Right atrium auricular region (tissue), 2 donors: ENCODE data around the gene NTRK3. TPM values are rescaled to one million over a fixed set of nuclear protein-coding genes. Genes with fewer than 3 reads are reported as not detected.

Experiments
- DNase-seq: peaks from one replicate; pipeline ENCODE4 v3.0.0-alpha.2; 2019; ENCODE audit warnings: low spot score
- H3K27ac ChIP-seq, 2 donors: fragments of 200-600 bp; sonication (generic); 1 replicate in 1 of 2; 2 replicates in 1 of 2; pipeline ENCODE4 v1.5.1; 2016 to 2019
- H3K27me3 ChIP-seq, 2 donors: fragments of 200-600 bp; sonication (generic); one replicate each; pipeline versions ENCODE4 v1.5.1 to v1.6.0; 2017 to 2019
- H3K36me3 ChIP-seq: fragments of 200-600 bp; sonication (generic); one replicate; pipeline ENCODE4 v1.5.1; 2016
- H3K4me1 ChIP-seq, 2 donors: fragments of 200-600 bp; sonication (generic); one replicate each; pipeline versions ENCODE4 v1.5.1 to v1.6.0; 2017 to 2019
- H3K4me3 ChIP-seq, 2 donors: fragments of 200-600 bp; sonication (generic); 1 replicate in 1 of 2; 2 replicates in 1 of 2; pipeline ENCODE4 v1.5.1; 2017 to 2019; ENCODE audit warnings: mild to moderate bottlenecking in 1 of 2, moderate library complexity in 1 of 2
- H3K9me3 ChIP-seq, 2 donors: fragments of 200-600 bp; sonication (generic); one replicate each; pipeline ENCODE4 v1.5.1; 2019
- total RNA-seq, 2 donors: library from RNA; depleted of rRNA; stranded (reverse); fragments of >200 nt; gene quantifications; one replicate each; pipeline ENCODE4 v1.1.0, GENCODE V29; 2016
- TF ChIP-seq, protein P1 (sequence below), 2 donors: fragments of 200-600 bp; sonication (generic); IDR thresholded peaks; one replicate each; pipeline ENCODE4 v1.5.1; 2019; ENCODE audit warnings: antibody characterized with exemption in 2 of 2

The NTRK3 gene
- total RNA-seq, 2 donors from 2014 or later, result 1.5 to 4.5 TPM

- no peaks in the 10 kb centered on the region for H3K9me3 ChIP-seq
- H3K36me3 ChIP-seq, result no peaks in the 10 kb centered on the region
- TF ChIP-seq, protein P1, sequence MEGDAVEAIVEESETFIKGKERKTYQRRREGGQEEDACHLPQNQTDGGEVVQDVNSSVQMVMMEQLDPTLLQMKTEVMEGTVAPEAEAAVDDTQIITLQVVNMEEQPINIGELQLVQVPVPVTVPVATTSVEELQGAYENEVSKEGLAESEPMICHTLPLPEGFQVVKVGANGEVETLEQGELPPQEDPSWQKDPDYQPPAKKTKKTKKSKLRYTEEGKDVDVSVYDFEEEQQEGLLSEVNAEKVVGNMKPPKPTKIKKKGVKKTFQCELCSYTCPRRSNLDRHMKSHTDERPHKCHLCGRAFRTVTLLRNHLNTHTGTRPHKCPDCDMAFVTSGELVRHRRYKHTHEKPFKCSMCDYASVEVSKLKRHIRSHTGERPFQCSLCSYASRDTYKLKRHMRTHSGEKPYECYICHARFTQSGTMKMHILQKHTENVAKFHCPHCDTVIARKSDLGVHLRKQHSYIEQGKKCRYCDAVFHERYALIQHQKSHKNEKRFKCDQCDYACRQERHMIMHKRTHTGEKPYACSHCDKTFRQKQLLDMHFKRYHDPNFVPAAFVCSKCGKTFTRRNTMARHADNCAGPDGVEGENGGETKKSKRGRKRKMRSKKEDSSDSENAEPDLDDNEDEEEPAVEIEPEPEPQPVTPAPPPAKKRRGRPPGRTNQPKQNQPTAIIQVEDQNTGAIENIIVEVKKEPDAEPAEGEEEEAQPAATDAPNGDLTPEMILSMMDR (IDR thresholded peaks at IDR 0.05), result no peak
- DNase-seq, result no peak
- no peaks in the 10 kb centered on the region for H3K27me3 ChIP-seq
- H3K27ac ChIP-seq, result no peak overlapping the region
- H3K4me1 ChIP-seq, result no peaks in the 10 kb centered on the region
- H3K4me3 ChIP-seq, result no peak overlapping the region
Measured at GRCh38 chr15:88126695-88127431, 129.7 kb downstream of the NTRK3 start.

- TF ChIP-seq, protein P1 (IDR thresholded peaks at IDR 0.05), result no peak
Measured at GRCh38 chr15:88125576-88125975, 131.0 kb downstream of the NTRK3 start.

GRCh38 chr15:88124199-88124598 is 132.3 kb downstream of the NTRK3 start:
- no peaks in the 10 kb centered on the region for H3K27me3 ChIP-seq
- peak; percentile 59 for DNase-seq
- no peak overlapping the region for H3K4me3 ChIP-seq
- no peaks in the 10 kb centered on the region for H3K36me3 ChIP-seq
- H3K27ac ChIP-seq, result no peak overlapping the region
- H3K9me3 ChIP-seq, result no peaks in the 10 kb centered on the region
- H3K4me1 ChIP-seq, result no peaks in the 10 kb centered on the region
- TF ChIP-seq, protein P1 (IDR thresholded peaks at IDR 0.05), result no peak

More at GRCh38 chr15:88125576-88125975, 131.0 kb downstream of the NTRK3 start:
- no peak overlapping the region for H3K4me3 ChIP-seq
- H3K27me3 ChIP-seq, result no peaks in the 10 kb centered on the region
- no peaks in the 10 kb centered on the region for H3K9me3 ChIP-seq
- no peaks in the 10 kb centered on the region for H3K4me1 ChIP-seq
- no peak overlapping the region for H3K27ac ChIP-seq
- H3K36me3 ChIP-seq, result no peaks in the 10 kb centered on the region
- DNase-seq, result peak; percentile 66

DNA sequence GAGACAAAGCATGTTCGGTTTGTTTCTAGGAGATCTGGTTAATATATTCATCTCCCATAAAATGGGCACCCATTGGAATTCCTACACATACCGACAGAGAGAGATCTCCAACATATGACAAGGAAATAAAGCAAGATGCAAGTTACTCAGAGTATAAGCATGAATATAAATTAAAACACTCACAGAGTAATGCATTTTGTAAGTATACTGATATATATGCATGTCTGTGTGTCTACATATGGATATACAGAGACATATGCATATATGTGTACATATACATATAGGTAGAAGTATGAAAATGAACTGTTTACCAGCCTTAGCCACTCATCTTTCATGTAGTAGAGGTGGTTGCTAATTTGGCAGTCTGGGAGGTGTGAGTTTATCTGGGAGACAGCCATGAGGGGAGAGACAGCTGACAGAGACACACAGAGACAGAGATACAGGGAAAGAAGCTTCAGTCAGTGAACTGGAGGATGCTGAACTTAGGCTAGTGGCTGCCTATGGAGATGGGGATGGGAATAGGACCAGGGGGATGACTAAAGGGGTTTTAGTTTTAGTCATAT is 134.5 kb downstream of the NTRK3 start:
- no peaks in the 10 kb centered on the region for H3K4me1 ChIP-seq
- TF ChIP-seq, protein P1 (IDR thresholded peaks at IDR 0.05), result no peak
- H3K27me3 ChIP-seq, result no peaks in the 10 kb centered on the region
- H3K4me3 ChIP-seq, result no peak overlapping the region
- DNase-seq, result no peak
- no peak overlapping the region for H3K27ac ChIP-seq
- no peaks in the 10 kb centered on the region for H3K36me3 ChIP-seq
- H3K9me3 ChIP-seq, result no peaks in the 10 kb centered on the region

GRCh38 chr15:88120026-88120425 is 136.5 kb downstream of the NTRK3 start:
- Histone ChIP-seq H3K36me3 (no peaks in the 10 kb centered on the region), H3K4me1 (no peaks in the 10 kb centered on the region), H3K27ac (no peak overlapping the region), H3K9me3 (no peaks in the 10 kb centered on the region), H3K27me3 (no peaks in the 10 kb centered on the region), H3K4me3 (no peak overlapping the region)
- no peak for DNase-seq
- TF ChIP-seq, protein P1 (IDR thresholded peaks at IDR 0.05), result no peak
